Measurements from ENCODE around the gene FAM131A.

Gene FAM131A

GRCh38 chr3:184348057-184348382 is 10.6 kb downstream of the FAM131A start:
- DNase-seq (ENCODE audit: low spot score), result no peak
- CTCF ChIA-PET, result no interaction called here
- TF ChIP-seq, protein P1, sequence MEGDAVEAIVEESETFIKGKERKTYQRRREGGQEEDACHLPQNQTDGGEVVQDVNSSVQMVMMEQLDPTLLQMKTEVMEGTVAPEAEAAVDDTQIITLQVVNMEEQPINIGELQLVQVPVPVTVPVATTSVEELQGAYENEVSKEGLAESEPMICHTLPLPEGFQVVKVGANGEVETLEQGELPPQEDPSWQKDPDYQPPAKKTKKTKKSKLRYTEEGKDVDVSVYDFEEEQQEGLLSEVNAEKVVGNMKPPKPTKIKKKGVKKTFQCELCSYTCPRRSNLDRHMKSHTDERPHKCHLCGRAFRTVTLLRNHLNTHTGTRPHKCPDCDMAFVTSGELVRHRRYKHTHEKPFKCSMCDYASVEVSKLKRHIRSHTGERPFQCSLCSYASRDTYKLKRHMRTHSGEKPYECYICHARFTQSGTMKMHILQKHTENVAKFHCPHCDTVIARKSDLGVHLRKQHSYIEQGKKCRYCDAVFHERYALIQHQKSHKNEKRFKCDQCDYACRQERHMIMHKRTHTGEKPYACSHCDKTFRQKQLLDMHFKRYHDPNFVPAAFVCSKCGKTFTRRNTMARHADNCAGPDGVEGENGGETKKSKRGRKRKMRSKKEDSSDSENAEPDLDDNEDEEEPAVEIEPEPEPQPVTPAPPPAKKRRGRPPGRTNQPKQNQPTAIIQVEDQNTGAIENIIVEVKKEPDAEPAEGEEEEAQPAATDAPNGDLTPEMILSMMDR (conservative IDR thresholded peaks at IDR 0.05; ENCODE audit: low read depth), result no peak
- POLR2A ChIA-PET (ENCODE audit: low non-redundant PET), result no interaction called here
- H3K27ac ChIP-seq, result 0 out of 2 replicates have a peak overlapping the region, but pooled peaks have one; percentile 30

- DNase-seq (ENCODE audit: low spot score), result no peak
- H3K27ac ChIP-seq, result 0 out of 2 replicates have a peak overlapping the region, but pooled peaks have one; percentile 6
- ChIA-PET POLR2A (ENCODE audit: low non-redundant PET) (no interaction called here), CTCF (interaction anchor here (1.0 kb wide), 1 partner anchor 201 kb away, joined by 4 read pairs; no protein-coding TSS in a partner anchor)
- TF ChIP-seq, protein P1 (conservative IDR thresholded peaks at IDR 0.05; ENCODE audit: low read depth), result no peak
These were observed 12.4 kb downstream of the FAM131A start for GRCh38 chr3:184349563-184350470.

GRCh38 chr3:184350618-184351017 is 13.2 kb downstream of the FAM131A start:
- CTCF ChIA-PET, result no interaction called here
- 0 out of 2 replicates have a peak overlapping the region, but pooled peaks have one; percentile 6 for H3K27ac ChIP-seq
- POLR2A ChIA-PET (ENCODE audit: low non-redundant PET), result no interaction called here
- TF ChIP-seq, protein P1 (conservative IDR thresholded peaks at IDR 0.05; ENCODE audit: low read depth), result no peak
- DNase-seq (ENCODE audit: low spot score), result no peak

DNA sequence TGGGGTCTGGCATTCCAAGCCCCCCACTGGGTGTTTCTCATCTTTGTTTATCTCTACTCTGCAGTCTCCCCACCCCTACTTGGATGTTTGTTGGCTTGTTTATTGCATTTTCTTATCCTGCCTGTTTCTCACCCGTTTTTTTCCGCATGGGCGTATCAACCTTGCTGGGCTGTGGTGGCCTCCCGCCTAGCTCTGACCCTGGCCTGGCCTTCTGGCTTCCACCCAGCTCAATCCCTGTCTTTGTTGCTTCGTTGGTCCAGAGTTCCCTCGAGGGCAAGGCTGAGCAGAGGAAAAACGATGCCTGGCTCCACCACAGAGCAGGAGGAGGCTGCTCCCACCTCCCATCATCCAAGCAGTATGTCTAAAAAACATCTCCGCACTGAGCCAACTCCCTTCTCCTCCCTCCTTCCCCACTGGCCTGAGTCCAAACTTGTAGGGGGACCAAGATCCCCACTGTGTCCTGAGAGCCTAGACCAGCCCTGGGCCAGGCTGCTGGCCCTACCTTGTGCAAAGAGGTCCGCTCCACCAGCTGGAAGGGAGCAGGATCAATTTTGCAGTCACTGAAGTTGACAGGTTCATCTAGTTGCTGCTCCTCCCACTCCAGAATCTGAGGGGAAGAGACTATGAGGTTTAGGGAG is 14.2 kb downstream of the FAM131A start:
- TF ChIP-seq, protein P1 (conservative IDR thresholded peaks at IDR 0.05; ENCODE audit: low read depth), result no peak
- DNase-seq (ENCODE audit: low spot score), result no peak
- CTCF ChIA-PET, result no interaction called here
- POLR2A ChIA-PET (ENCODE audit: low non-redundant PET), result no interaction called here
- H3K27ac ChIP-seq, result peak overlapping the region; percentile 30

GRCh38 chr3:184352149-184352785 is 14.9 kb downstream of the FAM131A start:
- DNase-seq (ENCODE audit: low spot score), result no peak
- ChIA-PET CTCF (no interaction called here), POLR2A (ENCODE audit: low non-redundant PET) (no interaction called here)
- TF ChIP-seq, protein P1 (conservative IDR thresholded peaks at IDR 0.05; ENCODE audit: low read depth), result no peak
- peak overlapping the region; percentile 30 for H3K27ac ChIP-seq

DNA sequence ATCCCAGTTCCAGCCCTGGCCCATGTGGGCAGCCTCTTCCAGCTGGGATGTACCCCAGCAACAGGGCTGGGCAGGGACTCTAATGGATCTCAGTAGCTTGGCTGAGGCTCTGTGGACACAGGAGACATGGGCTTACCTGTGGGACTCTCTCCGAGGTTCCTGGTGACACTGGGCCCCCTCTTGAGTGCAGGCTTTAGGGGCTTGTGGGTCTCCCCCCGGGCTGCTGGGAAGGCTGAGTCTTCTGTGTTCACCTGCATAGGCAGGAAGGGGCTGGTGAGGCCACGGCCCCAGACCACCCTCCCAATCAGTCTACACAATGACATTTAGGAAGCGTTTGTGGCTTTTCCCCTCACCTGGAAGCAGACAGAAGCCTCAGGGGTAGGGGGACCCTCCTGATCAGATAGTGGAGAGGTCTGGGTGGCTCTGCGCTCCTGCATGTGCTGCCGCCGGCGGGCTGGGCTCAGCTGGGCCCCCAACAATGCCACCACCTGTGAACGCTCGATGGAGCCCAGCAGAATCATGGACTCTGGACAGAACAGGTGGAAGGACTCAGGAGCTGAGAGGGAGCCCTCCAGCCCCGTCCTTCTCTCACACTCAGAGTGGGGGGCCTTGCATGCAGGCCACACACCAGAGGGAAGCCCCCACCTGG is 15.6 kb downstream of the FAM131A start:
- DNase-seq (ENCODE audit: low spot score), result no peak
- ChIA-PET POLR2A (ENCODE audit: low non-redundant PET) (no interaction called here), CTCF (interaction anchor here (1.3 kb wide), 2 partner anchors 9 to 13 kb away, joined by 4 read pairs; no protein-coding TSS in a partner anchor)
- TF ChIP-seq, protein P1 (conservative IDR thresholded peaks at IDR 0.05; ENCODE audit: low read depth), result no peak
- H3K27ac ChIP-seq, result peak overlapping the region; percentile 30

All from RWPE1 (cell line).